ENCODE results near the gene PNPLA5.
A peak's percentile ranks its signal among the peaks of the same experiment; 100 is the strongest.

PNPLA5 gene

DNA sequence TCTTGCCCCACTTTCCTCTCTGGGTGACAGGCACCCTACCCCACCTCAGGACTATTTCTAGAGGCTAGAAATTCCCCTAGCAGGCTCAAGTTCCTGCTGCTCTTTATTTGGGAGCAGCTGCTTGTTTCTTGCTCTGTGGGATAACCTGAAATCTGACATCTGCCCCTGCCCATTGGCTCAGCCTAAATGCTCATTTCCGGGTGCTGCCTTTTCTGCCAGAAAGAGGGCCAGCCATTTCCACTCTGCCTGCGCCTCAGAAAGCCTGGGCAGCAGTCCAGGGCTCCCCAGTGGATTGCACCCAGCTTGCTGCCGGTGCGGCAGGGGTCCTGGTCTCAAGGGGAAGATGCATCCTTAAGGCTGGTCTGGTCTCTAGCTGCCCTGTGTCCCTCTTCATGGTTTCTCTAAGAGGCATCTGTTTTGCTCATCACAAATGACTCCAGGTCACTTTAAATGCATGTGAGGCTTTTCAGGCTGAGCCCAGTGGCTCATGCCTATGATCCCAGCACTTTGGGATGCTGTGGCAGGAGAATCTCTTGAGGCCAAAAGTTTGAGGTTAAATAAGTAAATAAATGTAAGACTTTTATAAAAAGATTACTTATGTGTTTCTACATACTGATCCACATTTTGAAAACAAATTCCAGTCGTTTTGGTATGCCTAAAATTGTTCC is 10.3 kb upstream of the PNPLA5 start:
- DNase-seq (ENCODE audit: low read depth in 3 of 3) = no peak

DNA sequence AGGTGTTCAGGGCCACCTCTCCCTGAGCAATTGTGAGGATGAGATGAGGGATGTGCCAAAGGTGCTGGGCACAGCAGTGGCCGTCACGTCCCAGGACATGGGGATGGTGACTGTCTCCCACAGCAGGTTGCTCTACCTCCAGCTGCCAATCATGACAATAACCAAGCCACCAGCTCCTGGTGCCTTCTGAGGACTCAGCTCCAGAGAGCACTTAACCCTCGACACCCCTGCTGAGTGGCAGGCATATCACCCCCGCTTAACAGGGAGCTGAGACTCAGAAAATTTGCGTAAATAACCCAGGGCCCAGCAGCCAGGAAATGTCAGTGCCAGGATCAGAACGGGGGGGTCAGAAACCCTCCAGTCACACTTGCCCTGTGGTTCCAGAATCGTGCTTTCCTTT is 8.4 kb upstream of the PNPLA5 start:
- DNase-seq (ENCODE audit: low read depth in 3 of 3) = no peak

DNA sequence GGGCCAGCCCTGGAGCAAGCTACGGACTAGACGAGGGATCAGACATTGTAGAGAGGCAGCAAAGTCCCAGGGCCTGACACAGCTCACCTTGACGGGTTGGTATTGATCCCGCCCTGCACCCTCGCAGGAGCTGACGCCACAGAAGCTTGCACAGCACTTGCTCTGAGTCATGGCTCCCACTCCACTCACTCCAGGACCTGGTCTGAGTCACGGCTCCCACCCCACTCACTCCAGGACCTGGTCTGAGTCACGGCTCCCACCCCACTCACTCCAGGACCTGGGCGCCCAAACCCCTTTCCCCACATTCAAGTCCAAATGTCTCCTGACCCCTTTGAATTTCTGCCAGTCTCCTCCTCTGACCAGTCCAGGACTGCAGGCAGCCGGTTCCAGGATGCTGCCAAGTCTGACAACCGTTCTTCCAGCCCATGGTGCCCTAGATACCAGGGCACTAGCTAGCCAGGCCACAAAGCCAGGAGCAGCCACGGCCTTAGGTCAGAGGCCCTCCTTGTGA is 6.0 kb upstream of the PNPLA5 start:
- DNase-seq (ENCODE audit: low read depth in 3 of 3) = no peak

DNA sequence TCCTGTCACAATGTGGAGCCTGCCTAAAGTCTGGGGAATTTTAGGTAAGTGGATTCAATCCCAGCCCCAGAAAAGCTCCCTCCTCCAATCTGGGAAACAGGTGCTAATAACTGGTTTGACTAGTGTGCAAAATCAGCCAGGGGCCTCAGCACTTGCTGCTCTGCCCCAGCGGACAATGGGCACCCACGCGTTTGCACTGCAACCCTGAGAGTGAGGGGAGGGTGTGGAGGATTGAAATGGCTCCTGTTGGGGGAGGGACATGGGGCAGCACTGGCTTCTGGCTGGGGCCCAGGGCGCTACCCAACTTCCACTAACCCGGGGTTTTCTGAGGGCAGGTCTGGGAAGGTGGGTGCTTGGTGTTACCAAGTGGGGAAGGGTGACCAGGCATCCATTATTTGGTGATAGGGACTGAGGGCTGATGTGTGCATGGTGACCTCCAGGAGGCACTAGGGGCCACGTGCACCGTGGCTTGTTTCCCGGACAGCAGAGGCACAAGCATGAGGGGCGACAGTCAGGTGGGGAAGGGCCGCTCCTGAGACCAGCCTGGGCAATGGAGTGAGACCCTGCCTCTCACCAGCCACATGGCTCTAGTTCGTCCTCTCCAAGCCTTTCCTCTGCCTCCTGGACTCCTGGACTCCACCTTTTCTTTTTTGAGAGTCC is 4.3 kb upstream of the PNPLA5 start:
- no peak for DNase-seq (ENCODE audit: low read depth in 3 of 3)

DNA sequence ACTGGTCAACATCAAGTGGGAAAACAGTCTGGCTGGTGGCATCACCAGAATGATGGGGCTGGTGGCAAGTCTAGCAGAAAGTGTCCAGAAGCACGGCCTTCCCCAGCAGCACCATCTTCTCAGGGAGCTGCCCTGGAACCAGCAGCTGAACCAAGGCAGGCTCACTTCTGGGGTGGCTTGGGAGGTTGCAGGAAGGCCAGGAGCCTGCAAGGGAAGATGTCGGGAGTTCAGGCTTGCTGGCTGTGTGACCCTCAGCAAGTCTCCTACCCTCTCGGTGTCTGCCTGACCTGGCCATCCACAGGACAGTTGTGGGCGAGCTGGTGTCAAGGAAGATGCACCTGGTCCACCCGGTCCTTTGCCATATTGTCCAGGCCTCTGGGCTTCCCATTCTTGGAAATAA is 2.3 kb upstream of the PNPLA5 start:
- DNase-seq (ENCODE audit: low read depth in 3 of 3) = no peak

DNA sequence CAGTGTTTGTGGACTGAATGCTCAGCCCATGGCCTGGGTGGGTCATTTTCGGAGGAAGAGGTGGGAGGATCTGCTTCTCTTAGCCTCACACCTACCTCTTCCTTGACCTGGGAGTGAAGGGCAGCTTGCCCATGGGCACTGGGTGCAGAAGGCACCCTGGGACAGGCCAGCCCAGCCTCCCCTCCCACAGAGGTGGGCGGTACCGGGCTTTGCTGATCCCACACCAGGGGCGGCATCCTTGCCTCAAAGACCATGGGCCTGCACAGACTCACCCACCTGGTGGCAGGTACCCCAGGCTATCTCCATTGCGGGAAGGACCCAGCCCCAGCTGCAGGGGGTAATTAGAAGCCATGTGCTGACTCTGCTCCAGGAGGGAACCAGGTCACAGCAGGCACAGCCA is 1.5 kb upstream of the PNPLA5 start:
- DNase-seq (ENCODE audit: low read depth in 3 of 3) = no peak

DNA sequence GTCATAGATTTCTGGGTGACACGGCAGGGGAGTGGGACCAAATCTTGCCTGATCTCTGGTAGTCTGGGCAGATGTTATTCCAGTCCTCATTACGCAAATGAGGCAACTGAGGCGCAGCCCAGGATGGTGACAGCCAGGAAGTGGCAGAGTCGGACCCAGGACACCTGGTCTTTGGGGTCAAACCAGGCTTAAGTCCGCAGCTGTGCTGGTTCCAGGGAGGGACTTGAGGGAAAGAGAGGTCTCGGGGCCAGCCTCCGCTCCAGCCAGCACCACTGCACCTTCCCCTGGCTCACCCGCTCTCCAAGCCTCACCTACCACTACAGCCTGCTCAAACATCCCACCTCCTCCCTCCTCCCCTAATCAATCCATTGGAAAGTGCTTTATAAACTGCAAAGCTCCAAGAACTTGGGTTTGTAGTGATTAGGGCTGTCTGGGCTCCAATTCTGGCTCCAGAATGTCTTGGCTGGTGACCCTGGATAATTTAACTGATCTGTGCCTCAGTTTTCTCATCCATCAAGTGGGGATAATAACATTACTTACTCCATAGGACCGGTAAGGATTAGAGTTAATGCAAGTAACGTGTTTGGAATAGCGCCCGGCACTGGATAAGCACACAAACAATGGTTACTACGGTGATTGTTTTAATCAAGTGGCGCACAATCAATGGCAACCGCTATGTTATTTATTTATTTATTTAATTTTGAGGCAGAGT is 526 bp upstream of the PNPLA5 start:
- DNase-seq (ENCODE audit: low read depth in 3 of 3) = no peak

DNA sequence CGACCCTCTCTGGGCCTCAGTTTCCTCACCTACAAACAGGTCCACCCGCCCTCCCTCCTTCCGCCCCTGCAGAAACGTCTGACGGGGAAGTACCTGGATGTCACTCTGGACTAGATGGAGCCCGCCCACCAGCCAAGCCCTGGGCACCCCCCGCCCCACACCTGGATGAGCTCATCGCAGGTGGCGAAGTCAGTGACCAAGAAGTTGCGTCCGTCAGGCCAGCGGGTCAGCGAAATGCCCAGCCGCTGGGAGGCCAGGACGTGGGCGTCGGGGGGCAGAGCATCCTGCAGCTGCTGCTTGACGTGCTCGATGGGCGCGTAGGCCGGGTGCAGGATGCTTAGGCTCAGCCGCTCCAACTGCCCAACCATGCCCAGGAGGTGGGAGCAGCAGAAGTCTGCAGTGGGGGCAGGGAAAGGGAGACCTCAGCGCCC is 897 bp downstream of the PNPLA5 start:
- no peak for DNase-seq (ENCODE audit: low read depth in 3 of 3)

DNA sequence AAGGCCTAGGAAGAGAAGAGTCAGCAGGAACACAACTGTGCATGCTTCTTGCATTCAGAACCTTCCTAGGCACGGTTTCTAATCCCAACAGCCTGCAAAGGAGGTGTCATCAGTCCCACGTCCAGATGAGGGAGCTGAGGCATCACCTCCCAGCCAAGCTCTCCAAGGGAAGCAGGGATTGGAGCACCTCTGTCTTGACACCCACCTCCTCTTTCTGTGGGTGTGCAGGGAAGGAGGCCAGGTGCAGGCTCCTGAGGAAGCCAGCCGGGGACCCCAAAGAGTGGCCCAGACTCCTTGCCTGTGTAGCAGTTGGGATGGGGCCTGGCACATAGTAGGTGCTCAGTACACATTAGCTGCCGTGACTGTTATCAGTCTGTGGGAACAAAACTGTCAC is 2.0 kb downstream of the PNPLA5 start:
- no peak for DNase-seq (ENCODE audit: low read depth in 3 of 3)

DNA sequence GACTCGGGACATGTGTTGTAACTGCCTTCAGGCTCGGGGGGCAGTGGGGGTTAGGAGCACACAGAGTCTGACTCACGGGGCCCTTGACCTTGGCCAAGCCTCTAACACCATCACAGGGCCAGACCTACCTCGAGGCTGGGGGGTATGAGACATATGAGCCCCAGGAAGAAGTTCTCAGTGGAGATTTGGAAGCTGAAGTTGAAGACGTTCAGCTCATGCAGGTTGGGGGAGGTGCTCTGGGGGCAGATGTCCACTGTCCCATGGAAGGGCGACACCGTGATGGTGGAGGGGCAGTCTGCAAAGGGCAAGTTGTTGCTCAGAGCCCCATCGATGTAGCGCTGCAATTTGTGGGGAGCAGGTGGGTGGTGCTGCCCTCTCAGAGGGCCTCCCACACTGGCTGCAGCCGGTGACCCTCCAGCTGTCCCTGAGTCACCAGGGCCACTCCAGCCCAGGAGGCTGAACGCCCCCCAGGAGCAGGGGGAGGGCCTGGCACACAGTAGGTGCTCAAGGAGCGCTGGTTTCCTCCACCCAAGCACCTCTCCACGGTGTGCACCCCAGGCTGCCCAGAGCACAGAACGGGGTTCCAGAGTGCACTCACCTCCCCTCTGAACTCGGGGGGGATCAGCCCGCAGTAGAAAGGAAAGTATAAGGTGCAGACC is 2.5 kb downstream of the PNPLA5 start:
- no peak for DNase-seq (ENCODE audit: low read depth in 3 of 3)

DNA sequence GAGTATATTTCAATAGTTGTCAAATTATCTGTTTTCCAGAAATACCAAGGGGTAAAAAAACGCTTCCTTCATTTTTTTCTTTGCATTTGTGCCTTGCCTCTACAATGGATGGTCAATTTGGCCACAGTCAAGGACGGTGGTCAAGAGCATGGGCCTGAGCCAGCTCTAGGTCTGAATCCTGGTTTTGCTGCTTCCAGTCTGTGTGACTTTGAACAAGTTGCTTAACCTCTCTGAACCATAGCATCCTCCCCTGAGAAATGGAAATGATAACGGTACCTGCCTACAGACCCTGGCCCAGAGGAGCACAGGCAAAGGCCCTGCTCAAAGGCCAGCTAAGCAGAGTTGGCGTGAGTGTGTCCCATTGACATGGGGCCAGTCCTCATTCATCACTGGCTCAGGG is 3.1 kb downstream of the PNPLA5 start:
- DNase-seq (ENCODE audit: low read depth in 3 of 3) = no peak

DNA sequence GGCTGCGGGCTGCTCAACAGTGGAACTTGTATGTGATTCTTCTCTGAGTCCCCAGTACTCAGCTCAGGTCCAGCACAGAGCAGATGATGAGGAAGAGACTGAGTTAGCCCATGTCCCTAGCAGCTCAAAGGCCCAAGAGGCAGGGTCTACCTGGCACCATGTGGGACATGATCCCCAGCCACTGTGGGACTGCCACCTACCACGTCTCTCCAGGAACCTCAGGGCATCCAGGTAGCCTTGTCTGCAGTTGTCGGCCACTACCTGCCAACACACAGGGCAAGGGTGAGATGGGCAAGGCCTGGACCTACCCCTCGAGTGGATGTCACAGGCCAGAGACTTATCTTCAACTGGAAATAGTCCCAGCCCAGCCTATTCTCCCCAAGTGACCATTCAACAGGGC is 4.4 kb downstream of the PNPLA5 start:
- DNase-seq (ENCODE audit: low read depth in 3 of 3) = no peak

DNA sequence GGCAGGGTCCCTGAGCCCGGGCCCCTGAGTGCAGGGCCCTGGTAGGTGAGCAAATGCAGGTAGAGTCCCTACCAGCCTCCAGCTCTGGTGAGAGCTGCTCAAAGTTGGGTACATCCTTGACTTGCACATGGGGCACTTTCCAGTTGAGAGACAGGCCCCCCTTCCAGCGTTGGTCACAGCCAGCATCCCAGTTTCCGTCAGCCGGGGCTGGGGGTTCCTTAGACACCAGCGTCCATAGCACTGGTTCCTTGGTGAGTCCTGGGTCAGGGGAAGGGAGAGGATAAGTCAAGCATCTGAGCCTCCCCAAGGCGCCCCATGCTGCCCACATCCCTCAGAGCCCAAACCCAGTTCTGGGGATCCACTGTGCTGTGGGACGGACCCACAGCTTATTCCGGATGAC is 5.6 kb downstream of the PNPLA5 start:
- no peak for DNase-seq (ENCODE audit: low read depth in 3 of 3)

DNA sequence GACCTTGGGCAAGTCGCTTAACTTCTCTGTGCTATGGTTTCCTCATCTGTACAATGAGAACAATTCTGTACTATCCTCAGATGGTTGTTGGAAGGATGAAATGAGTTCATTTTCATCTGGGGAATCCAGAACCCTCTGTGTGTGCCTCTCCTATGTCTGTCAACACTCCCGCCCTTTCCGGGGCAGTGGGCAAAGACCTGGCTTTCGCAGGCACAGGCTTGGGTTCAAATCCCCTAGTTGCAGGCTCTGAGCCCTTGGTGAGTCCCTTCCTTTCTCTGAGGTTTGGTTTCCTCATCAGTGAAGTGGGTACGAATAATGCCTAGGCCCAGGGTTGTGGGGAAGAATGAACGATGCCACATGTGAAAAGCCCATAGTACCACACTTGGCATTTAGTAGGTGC is 6.0 kb downstream of the PNPLA5 start:
- no peak for DNase-seq (ENCODE audit: low read depth in 3 of 3)

DNA sequence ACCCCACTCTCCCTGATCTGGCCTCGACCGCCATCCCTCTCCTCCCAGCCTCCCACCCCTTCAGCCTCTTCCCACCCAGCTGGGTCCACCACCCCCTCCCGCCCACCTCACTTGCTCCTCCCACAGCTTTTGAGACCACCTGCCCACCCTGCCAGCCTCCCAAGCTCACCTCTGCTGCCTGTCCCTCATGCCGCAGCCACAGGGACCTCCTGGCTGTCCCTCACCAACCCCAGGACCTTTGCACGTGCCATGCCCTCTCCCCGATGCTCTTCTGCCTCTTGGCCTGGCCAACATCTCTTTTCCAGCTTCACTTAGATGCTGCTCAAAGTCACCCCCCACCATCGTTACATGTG is 6.5 kb downstream of the PNPLA5 start:
- no peak for DNase-seq (ENCODE audit: low read depth in 3 of 3)

DNA sequence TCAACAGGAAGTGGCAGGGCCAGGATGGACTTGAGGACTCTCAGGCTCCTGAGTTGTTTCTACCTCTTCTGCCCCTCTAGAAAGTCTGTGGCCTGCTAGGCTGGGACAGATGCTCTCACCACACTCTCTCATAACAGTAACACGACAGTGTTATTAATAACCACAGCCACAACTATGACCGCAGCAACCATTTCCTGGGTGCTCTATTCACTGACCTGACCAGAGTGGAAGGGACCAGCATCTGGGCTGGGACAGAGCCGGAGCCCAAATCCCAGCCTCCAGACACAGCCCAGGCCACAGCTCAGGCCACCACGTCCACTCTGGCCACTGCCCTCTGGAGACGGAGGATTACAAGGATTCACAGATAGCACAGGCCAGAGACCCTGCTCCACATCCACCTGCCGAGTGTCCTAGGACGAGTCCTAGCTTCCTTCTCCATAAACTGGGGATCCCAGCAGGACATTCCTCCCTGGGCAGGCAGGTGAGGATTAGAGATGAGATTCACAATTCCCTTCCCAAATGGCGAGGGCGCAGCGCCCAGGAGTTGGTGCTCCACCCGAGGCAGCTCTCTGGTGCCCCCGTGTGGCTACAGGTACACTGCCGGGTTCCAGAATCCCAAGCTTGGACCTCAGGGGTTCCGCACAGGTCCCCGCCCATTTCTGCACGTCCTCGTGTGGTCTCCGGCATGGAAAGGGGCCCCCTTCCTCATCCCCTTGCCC is 7.1 kb downstream of the PNPLA5 start:
- DNase-seq (ENCODE audit: low read depth in 3 of 3) = peak in 1 of 3 experiments; percentile 29

DNA sequence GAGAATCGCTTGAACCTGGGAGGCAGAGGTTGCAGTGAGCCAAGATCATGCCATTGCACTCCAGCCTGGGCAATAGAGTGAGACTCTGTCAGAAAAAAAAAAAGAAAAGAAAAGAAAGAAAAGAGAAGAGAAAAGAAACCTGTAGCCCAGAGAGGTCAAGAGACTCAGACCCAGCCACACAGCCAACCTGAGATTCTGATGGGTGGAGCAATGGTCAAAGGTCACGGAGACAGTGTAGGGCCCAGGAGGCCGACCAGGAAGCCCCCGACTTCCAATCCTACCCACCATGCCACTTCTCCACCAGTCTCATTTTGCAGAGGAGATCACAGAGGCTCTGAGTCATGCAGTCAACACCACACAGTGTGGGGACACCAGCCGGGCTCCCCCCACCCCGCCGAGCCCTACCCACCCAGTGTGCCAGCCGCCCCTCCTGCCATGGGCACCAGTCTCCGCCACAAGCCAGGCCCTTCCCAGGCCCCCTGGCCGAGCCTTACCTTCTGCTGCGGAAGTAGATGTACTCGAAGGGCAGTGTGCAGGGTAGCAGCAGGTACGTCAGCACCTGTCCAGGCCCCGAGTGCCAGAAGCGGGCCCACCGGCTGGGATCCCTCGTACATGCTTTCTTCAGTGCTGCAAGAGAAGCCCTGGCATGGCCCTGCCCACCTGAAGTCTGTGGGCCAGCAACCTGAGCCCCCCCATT is 7.9 kb downstream of the PNPLA5 start:
- DNase-seq (ENCODE audit: low read depth in 3 of 3) = no peak

DNA sequence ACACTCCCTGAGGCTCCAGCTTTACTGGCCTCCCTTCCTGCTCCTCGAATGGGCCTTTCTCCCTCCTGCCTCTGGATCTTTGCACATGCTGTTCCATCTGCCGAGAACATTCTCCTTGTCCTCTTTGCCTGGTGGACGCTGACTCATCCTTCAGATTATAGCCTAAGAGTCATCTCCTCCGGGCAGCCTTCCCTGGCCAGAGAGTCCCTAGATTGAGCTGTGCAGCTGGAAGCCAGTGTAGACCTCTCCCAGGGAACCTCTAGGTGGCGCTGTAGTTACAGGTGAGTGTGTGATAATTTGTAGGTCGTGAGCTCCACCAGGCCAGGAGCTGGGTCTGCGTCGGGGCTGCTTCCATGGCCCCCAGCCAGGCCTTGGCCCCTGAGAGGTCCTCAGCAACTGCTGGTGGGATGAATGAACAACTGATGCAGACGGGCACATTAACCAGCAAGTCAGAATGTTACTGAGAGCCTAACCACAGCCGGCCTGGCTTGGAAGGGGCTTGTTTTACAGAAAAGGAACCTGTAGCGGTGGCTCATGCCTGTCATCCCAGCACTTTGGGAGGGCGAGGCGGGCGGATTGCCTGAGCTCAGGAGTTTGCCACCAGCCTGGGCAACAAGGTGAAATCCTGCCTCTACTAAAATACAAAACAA is 8.7 kb downstream of the PNPLA5 start:
- DNase-seq (ENCODE audit: low read depth in 3 of 3) = peak in 1 of 3 experiments; percentile 9

DNA sequence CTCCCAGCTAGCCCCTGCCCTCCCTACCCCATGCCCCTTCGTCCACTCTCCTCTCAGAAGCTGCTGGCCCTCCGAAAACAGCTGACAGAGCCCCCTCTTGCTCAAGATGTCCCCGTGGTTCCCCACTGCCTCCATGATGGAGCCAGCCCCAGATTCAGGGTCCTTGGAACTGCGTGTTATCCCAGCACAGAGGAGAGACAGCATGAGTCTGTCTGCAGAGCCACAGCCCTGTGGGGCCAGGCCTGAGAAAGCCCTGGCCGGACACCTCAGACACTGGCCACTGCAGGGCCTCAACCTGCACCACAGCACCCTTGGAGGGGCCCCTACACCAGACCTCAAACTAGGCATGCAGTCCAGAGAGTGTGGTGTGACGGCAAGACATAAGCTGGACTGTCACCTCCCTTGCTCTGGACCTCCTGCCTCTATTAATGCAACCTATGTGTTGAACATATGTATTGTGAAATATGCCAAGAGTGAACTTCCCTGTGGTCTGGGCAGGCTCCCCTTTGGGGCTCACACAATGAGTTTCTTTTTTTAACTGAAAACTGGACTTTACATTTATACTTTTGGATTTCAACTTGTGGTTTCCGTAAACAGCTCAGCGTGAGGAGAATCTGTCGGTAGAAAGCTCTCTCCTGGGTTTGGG is 9.6 kb downstream of the PNPLA5 start:
- DNase-seq (ENCODE audit: low read depth in 3 of 3) = no peak

Measured in stimulated activated CD4-positive, alpha-beta T cell treated with anti-CD3 and anti-CD28 coated beads, TNF-alpha, amount 100 ng/mL, for 4 hours (primary cell).